GM12878 (cell line): ENCODE data around the gene PRADC1. TPM values are rescaled to one million over a fixed set of nuclear protein-coding genes. Genes with fewer than 3 reads are reported as not detected.

Experiments used
- ATAC-seq: fragments of 200-7000 bp; cut with Tn5 transposase; 3 replicates; pipeline ENCODE4 v1.9.1; 2020; ENCODE audit warnings: mild to moderate bottlenecking, moderate library complexity
- BruUV-seq: library from RNA; stranded (reverse); fragments of 400-500 nt; replicated peaks from 2 replicates; lab custom pipeline; 2021; lab: Mats Ljungman, UMichigan
- CTCF ChIA-PET: fragments of 300-600 bp; sonication (Branson Sonifier 250); formaldehyde crosslinking; extraction: SDS; loops from one replicate; lab custom pipeline; 2021; ENCODE audit warnings: inconsistent platforms; lab: Yijun Ruan, JAX
- POLR2A ChIA-PET: fragments of 350-600 bp; formaldehyde crosslinking; extraction: SDS; loops from one replicate; lab custom pipeline; 2021; ENCODE audit warnings: inconsistent platforms; lab: Charles Lee
- RAD21 ChIA-PET: fragments of 300-600 bp; sonication (Branson Sonifier 250); formaldehyde crosslinking; loops from one replicate; lab custom pipeline; 2023; ENCODE audit warnings: antibody characterized with exemption; ENCODE audit not compliant: unreplicated experiment; lab: Charles Lee
- SMC1A ChIA-PET: fragments of 300-600 bp; sonication (Branson Sonifier 250); formaldehyde crosslinking; loops from one replicate; lab custom pipeline; 2023; ENCODE audit not compliant: unreplicated experiment, uncharacterized antibody; lab: Charles Lee
- DNase-seq: peaks from one replicate; pipeline ENCODE4 v3.0.0-alpha.2; 2011; ENCODE audit warnings: low read depth, low spot score
- FAIRE-seq: peaks from 3 replicates; lab custom pipeline; 2011; peaks lifted over from hg19 to GRCh38; lab: Jason Lieb, UNC
- H2AFZ ChIP-seq: 2 replicates; pipeline ENCODE4 v1.6.0; 2011; ENCODE audit warnings: low read depth, low read length, control low read depth; ENCODE audit not compliant: control insufficient read depth
- H3K27ac ChIP-seq: 2 replicates; pipeline ENCODE4 v1.5.1; 2011; ENCODE audit warnings: control low read depth; ENCODE audit not compliant: control insufficient read depth, insufficient read depth
- H3K27me3 ChIP-seq, 2 experiments: replicated peaks in 1 of 2; 2 replicates each; pipeline versions ENCODE4 v1.6.0 to v1.6.1; 2011; ENCODE audit warnings: low read length in 1 of 2; ENCODE audit not compliant: control insufficient read depth in 2 of 2, insufficient read depth in 2 of 2
- H3K36me3 ChIP-seq, 2 experiments: 2 replicates each; pipeline ENCODE4 v1.5.1; 2011; ENCODE audit warnings: low read length in 1 of 2; ENCODE audit not compliant: control insufficient read depth in 2 of 2, insufficient read depth in 2 of 2
- H3K4me1 ChIP-seq: 2 replicates; pipeline ENCODE4 v1.6.1; 2011; ENCODE audit warnings: mild to moderate bottlenecking, low read length, moderate library complexity, mixed read lengths; ENCODE audit not compliant: control insufficient read depth, insufficient read depth
- H3K4me2 ChIP-seq: 2 replicates; pipeline ENCODE4 v1.6.0; 2011; ENCODE audit warnings: control low read depth; ENCODE audit not compliant: control insufficient read depth, insufficient read depth
- H3K4me3 ChIP-seq: fragments of 200-600 bp; sonication (generic); 2 replicates; pipeline ENCODE4 v1.5.1; 2016
- H3K79me2 ChIP-seq: 2 replicates; pipeline ENCODE4 v1.6.0; 2011; ENCODE audit warnings: low read length; ENCODE audit not compliant: control insufficient read depth, insufficient read depth
- H3K9ac ChIP-seq: 2 replicates; pipeline ENCODE4 v1.8.0; 2011; ENCODE audit warnings: low read length, control low read depth, mixed read lengths; ENCODE audit not compliant: control insufficient read depth, insufficient read depth
- H3K9me3 ChIP-seq: replicated peaks from 3 replicates; pipeline ENCODE4 v1.5.1; 2011; ENCODE audit warnings: mild to moderate bottlenecking, low read length; ENCODE audit not compliant: control insufficient read depth, insufficient read depth
- H4K20me1 ChIP-seq: 2 replicates; pipeline ENCODE4 v1.6.0; 2011; ENCODE audit not compliant: control insufficient read depth, insufficient read depth
- ATF3 ChIP-seq: IDR thresholded peaks from 2 replicates; pipeline ENCODE4 v1.6.1; 2011; ENCODE audit warnings: low read depth, mild to moderate bottlenecking, low read length, moderate library complexity, borderline replicate concordance; ENCODE audit errors: extremely low read depth
- BCL3 ChIP-seq: IDR thresholded peaks from 2 replicates; pipeline ENCODE4 v1.6.1; 2011; ENCODE audit warnings: borderline replicate concordance, low read depth, mild to moderate bottlenecking, moderate library complexity, low read length; ENCODE audit not compliant: insufficient read depth, poor library complexity, severe bottlenecking
- ETV6 ChIP-seq, 2 experiments: fragments of 450-650 bp in 1 of 2; IDR thresholded peaks in 1 of 2; conservative IDR thresholded peaks in 1 of 2; 2 replicates each; pipeline ENCODE4 v1.6.1; 2014; ENCODE audit warnings: antibody characterized with exemption in 1 of 2, borderline replicate concordance in 1 of 2, low read depth in 1 of 2, mild to moderate bottlenecking in 1 of 2, moderate library complexity in 1 of 2
- FOXK2 ChIP-seq: fragments of 450-650 bp; IDR thresholded peaks from 2 replicates; pipeline ENCODE4 v1.6.1; 2017; ENCODE audit warnings: mild to moderate bottlenecking, moderate library complexity
- FOXM1 ChIP-seq: IDR thresholded peaks from 2 replicates; pipeline ENCODE4 v1.6.1; 2012; ENCODE audit warnings: low read depth, mild to moderate bottlenecking, inconsistent platforms, low read length, moderate library complexity
- RELA ChIP-seq: fragments of 450-650 bp; IDR thresholded peaks from 2 replicates; pipeline ENCODE4 v1.8.0; 2014; ENCODE audit warnings: borderline replicate concordance; ENCODE audit not compliant: partially characterized antibody
- RFX5 ChIP-seq: IDR thresholded peaks from 2 replicates; pipeline ENCODE4 v1.6.1; 2011; ENCODE audit warnings: low read depth, low read length, improper control_type of control experiment
- SKIL ChIP-seq: fragments of 450-650 bp; IDR thresholded peaks from 2 replicates; pipeline ENCODE4 v1.6.1; 2017; ENCODE audit warnings: mild to moderate bottlenecking, low read depth, inconsistent platforms; ENCODE audit not compliant: poor library complexity, severe bottlenecking
- SP1 ChIP-seq: IDR thresholded peaks from one replicate; pipeline ENCODE4 v1.6.1; 2011; ENCODE audit warnings: low read depth, low read length
- TAF1 ChIP-seq: IDR thresholded peaks from 2 replicates; pipeline ENCODE4 v1.6.1; 2011; ENCODE audit warnings: mild to moderate bottlenecking, low read depth, low read length, borderline replicate concordance
- TBL1XR1 ChIP-seq: IDR thresholded peaks from 2 replicates; pipeline ENCODE4 v1.6.1; 2012; ENCODE audit warnings: low read depth, low read length, improper control_type of control experiment
- TCF12 ChIP-seq: IDR thresholded peaks from 2 replicates; pipeline ENCODE4 v1.6.1; 2011; ENCODE audit warnings: low read depth, mild to moderate bottlenecking, low read length
- WRNIP1 ChIP-seq: IDR thresholded peaks from 2 replicates; pipeline ENCODE4 v1.6.1; 2011; ENCODE audit warnings: low read depth, low read length, improper control_type of control experiment, borderline replicate concordance
- WGBS: methylation state at CpG from one replicate; pipeline ENCODE4 v1.1.6; 2016; ENCODE audit warnings: low lambda C conversion rate; ENCODE audit not compliant: insufficient replicate concordance, insufficient coverage; ENCODE audit errors: missing lambda C conversion rate; 5-methylcytosine and 5-hydroxymethylcytosine counted together
- in situ Hi-C: fragments of 300-500 bp; cut with MboI; formaldehyde crosslinking; loops from 9 replicates; pipeline ENCODE4 v1.14.3; 2018; ENCODE audit warnings: mixed read lengths
- intact Hi-C: fragments of 100-400 bp; cut with micrococcal nuclease; formaldehyde crosslinking; loops from one replicate; pipeline ENCODE4 v1.14.2; 2022; ENCODE audit not compliant: unreplicated experiment
- polyA plus RNA-seq, 11 experiments: library from polyadenylated mRNA; depleted of rRNA in 4 of 11; unstranded in 6 of 11; stranded (reverse) in 5 of 11; fragments of >200 nt; fragmentation: Nextera tagmentation in 4 of 11; fragmentation: Illumina TruSeq in 1 of 11; extraction: Ambion mirVana in 4 of 11; extraction: Trizol in 1 of 11; gene quantifications; 1 replicate in 1 of 11; 2 replicates in 10 of 11; pipeline versions ENCODE4 v1.2.1 to v1.2.3, GENCODE V29; 2011 to 2016; ENCODE audit warnings: inconsistent platforms in 2 of 11, missing spikeins in 2 of 11, low read depth in 1 of 11
- total RNA-seq, 4 experiments: library from RNA; depleted of rRNA in 3 of 4; stranded (reverse); fragments of >200 nt in 3 of 4; fragmentation: Illumina TruSeq in 1 of 4; extraction: Trizol in 1 of 4; gene quantifications; 2 replicates each; pipeline versions ENCODE4 v1.2.1 to v1.2.3, GENCODE V29; 2013 to 2021

Gene PRADC1
- total and polyA plus RNA-seq, 10 of the 15 experiments (the other 5 are each of a cell fraction or from before 2014, with no cell fraction given) = 3.7 to 39.0 (median 13.8) TPM

GRCh38 chr2:73259704-73260337, 26.8 kb upstream of the PRADC1 start (continued):
- TF ChIP-seq SKIL (no peak), TBL1XR1 (no peak), TCF12 (no peak), TAF1 (no peak), SP1 (no peak), WRNIP1 (no peak), ATF3 (no peak), FOXK2 (no peak), RFX5 (no peak), RELA (no peak)

GRCh38 chr2:73259276-73259675, 26.2 kb upstream of the PRADC1 start:
- ChIA-PET RAD21 (no interaction called here), POLR2A (interaction anchor here (0.8 kb wide), 1 partner anchor 10 kb away, joined by 3 read pairs; no protein-coding TSS in a partner anchor), SMC1A (no interaction called here), CTCF (no interaction called here)
- no peak for FAIRE-seq
- Histone ChIP-seq H3K4me2 (no peak overlapping the region), H3K79me2 (no peaks in the 10 kb centered on the region), H3K4me1 (no peaks in the 10 kb centered on the region), H3K4me3 (no peak overlapping the region), H3K9me3 (no peaks in the 10 kb centered on the region), H3K36me3 (peaks cover 14 to 23% of the 10 kb centered on the region in 2 experiments; a peak in 3 of 4 replicates), H4K20me1 (no peaks in the 10 kb centered on the region), H3K9ac (no peak overlapping the region), H3K27ac (no peak overlapping the region), H3K27me3 (no peaks in the 10 kb centered on the region), H2AFZ (no peak overlapping the region)
- DNase-seq = no peak
- ATAC-seq = no peak
- WGBS = 96% methylated on average over 8 of the region's 8 CpGs
- no TSS peak for BruUV-seq
- in situ Hi-C loops (no loop called here), intact Hi-C loops (no loop called here)
- TF ChIP-seq BCL3 = no peak
- no peak for TF ChIP-seq FOXM1
- TF ChIP-seq ETV6 (conservative IDR thresholded peaks at IDR 0.05 in 1 of 2, IDR thresholded peaks at IDR 0.05 in 1 of 2; ENCODE audit: borderline replicate concordance in 1 of 2, low read depth in 1 of 2) = no peak
